HEK293T (cell line): Measurements from ENCODE around the gene SLC66A2.

Experiments used
- ARNT ChIP-seq: fragments of 450-650 bp; IDR thresholded peaks from 2 replicates; pipeline ENCODE4 v1.6.1; 2017; ENCODE audit warnings: mild to moderate bottlenecking
- BHLHE40 ChIP-seq: fragments of 450-650 bp; IDR thresholded peaks from 2 replicates; pipeline ENCODE4 v1.6.1; 2016; ENCODE audit warnings: mild to moderate bottlenecking, moderate library complexity, borderline replicate concordance
- ELF4 ChIP-seq: fragments of 450-650 bp; IDR thresholded peaks from 2 replicates; pipeline ENCODE4 v1.6.1; 2017; ENCODE audit warnings: antibody characterized with exemption
- FOXA1 ChIP-seq: fragments of 450-650 bp; IDR thresholded peaks from 2 replicates; pipeline ENCODE4 v1.6.1; 2016; ENCODE audit warnings: mild to moderate bottlenecking
- FOXK2 ChIP-seq: fragments of 450-650 bp; IDR thresholded peaks from 2 replicates; pipeline ENCODE4 v1.6.1; 2016; ENCODE audit warnings: mild to moderate bottlenecking
- FOXM1 ChIP-seq: fragments of 450-650 bp; IDR thresholded peaks from 2 replicates; pipeline ENCODE4 v1.6.1; 2017; ENCODE audit warnings: mild to moderate bottlenecking, borderline replicate concordance
- LEF1 ChIP-seq: fragments of 450-650 bp; IDR thresholded peaks from 2 replicates; pipeline ENCODE4 v1.6.1; 2017; ENCODE audit warnings: mild to moderate bottlenecking, borderline replicate concordance
- NFRKB ChIP-seq: fragments of 450-650 bp; IDR thresholded peaks from 2 replicates; pipeline ENCODE4 v1.6.1; 2016; ENCODE audit warnings: mild to moderate bottlenecking, moderate library complexity
- PKNOX1 ChIP-seq: fragments of 450-650 bp; IDR thresholded peaks from 2 replicates; pipeline ENCODE4 v1.6.1; 2016
- SP1 ChIP-seq: fragments of 450-650 bp; IDR thresholded peaks from 2 replicates; pipeline ENCODE4 v1.6.1; 2017
- SUZ12 ChIP-seq: fragments of 450-650 bp; IDR thresholded peaks from 2 replicates; pipeline ENCODE4 v1.6.1; 2016; ENCODE audit warnings: mild to moderate bottlenecking
- TARDBP ChIP-seq: fragments of 450-650 bp; IDR thresholded peaks from 2 replicates; pipeline ENCODE4 v1.6.1; 2016
- ZNF384 ChIP-seq: fragments of 450-650 bp; IDR thresholded peaks from 2 replicates; pipeline ENCODE4 v1.6.1; 2016

DNA sequence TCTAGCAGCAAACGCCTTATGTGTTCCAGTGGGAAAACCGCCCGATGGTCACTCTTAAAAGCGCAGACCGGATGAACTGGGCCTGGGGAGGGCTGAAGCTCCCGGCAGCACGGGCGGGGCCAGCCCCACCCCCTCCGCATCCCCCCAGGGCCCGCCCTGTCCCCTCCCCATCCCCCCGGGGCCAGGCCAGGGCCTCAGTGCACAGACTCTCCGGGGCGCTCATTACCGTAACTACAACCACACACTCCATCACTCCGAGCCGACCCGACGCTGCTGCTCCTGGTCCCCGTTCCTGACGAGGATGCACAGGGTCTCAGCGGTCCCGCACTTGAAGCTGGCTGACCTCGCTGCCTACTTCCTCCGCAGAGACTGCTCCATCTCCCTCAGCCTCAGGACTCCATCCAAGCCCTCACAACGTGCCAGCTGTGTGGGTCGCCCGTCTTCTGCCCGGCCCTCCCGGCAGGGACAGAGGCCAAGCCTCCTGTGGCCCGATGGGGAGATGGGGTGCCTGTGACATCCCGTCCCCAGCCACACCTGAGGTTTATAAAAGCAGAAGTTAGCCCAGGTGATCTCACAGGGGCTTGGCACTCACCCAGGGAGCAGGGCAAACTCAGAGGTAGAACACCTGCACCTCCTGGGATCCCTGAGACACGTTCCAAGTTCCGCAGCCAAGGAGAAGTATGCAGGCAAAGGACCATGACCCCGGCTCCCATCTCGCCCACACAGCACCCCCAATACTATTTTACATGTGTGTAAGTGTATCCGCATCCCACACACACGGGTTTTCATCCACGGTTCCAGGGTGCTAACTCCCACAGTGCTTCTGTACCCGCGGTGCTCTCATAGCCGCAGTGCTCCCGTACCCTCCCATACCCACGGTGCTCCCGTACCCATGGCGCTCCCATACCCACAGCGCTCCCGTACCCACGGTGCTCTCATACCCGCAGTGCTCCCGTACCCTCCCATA, 36.0 kb downstream of the SLC66A2 start:
- TF ChIP-seq FOXM1 (no peak), LEF1 (no peak), SP1 (no peak), ZNF384 (no peak), ELF4 (no peak), FOXK2 (no peak), NFRKB (no peak), PKNOX1 (no peak), ARNT (no peak), BHLHE40 (no peak), FOXA1 (no peak), SUZ12 (no peak), TARDBP (no peak)
